HepG2 (cell line): Measurements from ENCODE around the gene AP3B2. TPM values are rescaled to one million over a fixed set of nuclear protein-coding genes. Genes with fewer than 3 reads are reported as not detected.

Source experiments
- ATAC-seq: fragments of 200-7000 bp; cut with Tn5 transposase; 3 replicates; pipeline ENCODE4 v1.9.1; 2020; ENCODE audit warnings: mild to moderate bottlenecking, moderate library complexity
- BruUV-seq: library from RNA; stranded (reverse); fragments of 400-500 nt; replicated peaks from 2 replicates; lab custom pipeline; 2021; lab: Mats Ljungman, UMichigan
- CTCF ChIA-PET: fragments of 300-600 bp; formaldehyde crosslinking; extraction: SDS; loops from one replicate; lab custom pipeline; 2021; ENCODE audit warnings: low total read pairs, inconsistent platforms, low intra/inter-chr PET ratio; lab: Yijun Ruan, JAX
- POLR2A ChIA-PET: fragments of 350-600 bp; sonication (Branson Sonifier 250); formaldehyde crosslinking; loops from one replicate; lab custom pipeline; 2020; ENCODE audit warnings: antibody characterized with exemption, inconsistent platforms; lab: Yijun Ruan, JAX
- DNase-seq: peaks from one replicate; pipeline ENCODE4 v3.0.0-alpha.2; 2015; ENCODE audit warnings: low spot score
- FAIRE-seq: peaks from 3 replicates; lab custom pipeline; 2011; peaks lifted over from hg19 to GRCh38; lab: Jason Lieb, UNC
- H2AFZ ChIP-seq: one replicate; pipeline ENCODE4 v1.6.1; 2011; ENCODE audit warnings: low read length, inconsistent platforms
- H3K27ac ChIP-seq: fragments of 300-600 bp; 3 replicates; pipeline ENCODE4 v1.8.0; 2011; ENCODE audit warnings: mixed run types, mild to moderate bottlenecking, mixed read lengths, low read length, inconsistent platforms; ENCODE audit not compliant: insufficient read depth; ENCODE audit errors: extremely low read length
- H3K27me3 ChIP-seq, 2 experiments: fragments of 200-600 bp in 1 of 2; 2 replicates in 1 of 2; 3 replicates in 1 of 2; pipeline versions ENCODE4 v1.6.0 to v1.8.0; 2011; ENCODE audit warnings: low read length in 2 of 2, mild to moderate bottlenecking in 2 of 2, moderate library complexity in 2 of 2, inconsistent platforms in 1 of 2; ENCODE audit not compliant: insufficient read depth in 2 of 2, control insufficient read depth in 1 of 2
- H3K36me3 ChIP-seq, 2 experiments: fragments of 200-600 bp in 1 of 2; replicated peaks in 1 of 2; 2 replicates in 1 of 2; 3 replicates in 1 of 2; pipeline versions ENCODE4 v1.5.1 to v1.8.0; 2011; ENCODE audit warnings: low read length in 2 of 2, inconsistent platforms in 1 of 2; ENCODE audit not compliant: insufficient read depth in 2 of 2, control insufficient read depth in 1 of 2
- H3K4me1 ChIP-seq: 2 replicates; pipeline ENCODE4 v1.5.1; 2012; ENCODE audit warnings: low read length, inconsistent platforms; ENCODE audit not compliant: insufficient read depth
- H3K4me2 ChIP-seq: 2 replicates; pipeline ENCODE4 v1.6.0; 2011; ENCODE audit warnings: low read depth, low read length, inconsistent platforms
- H3K4me3 ChIP-seq, 3 experiments: fragments of 200-600 bp in 1 of 3; sonication (generic), shearing (Covaris generic) in 1 of 3; replicated peaks in 1 of 3; 2 replicates each; pipeline ENCODE4 v1.5.1; 2011 to 2016; ENCODE audit warnings: low read length in 3 of 3, inconsistent platforms in 2 of 3, low read depth in 2 of 3, mild to moderate bottlenecking in 2 of 3, control low read depth in 1 of 3, mixed read lengths in 1 of 3; ENCODE audit not compliant: insufficient read depth in 1 of 3
- H3K79me2 ChIP-seq: one replicate; pipeline ENCODE4 v1.6.1; 2011; ENCODE audit warnings: low read length, inconsistent platforms; ENCODE audit not compliant: insufficient read depth
- H3K9ac ChIP-seq: 2 replicates; pipeline ENCODE4 v1.6.0; 2011; ENCODE audit warnings: mild to moderate bottlenecking, low read depth, low read length, inconsistent platforms; ENCODE audit not compliant: insufficient read depth
- H3K9me3 ChIP-seq: 2 replicates; pipeline ENCODE4 v1.5.1; 2012; ENCODE audit warnings: mild to moderate bottlenecking, low read length
- H4K20me1 ChIP-seq: 2 replicates; pipeline ENCODE4 v1.6.0; 2011; ENCODE audit warnings: inconsistent platforms, mild to moderate bottlenecking, low read length, moderate library complexity; ENCODE audit not compliant: insufficient read depth
- BHLHE40 ChIP-seq: IDR thresholded peaks from 2 replicates; pipeline ENCODE4 v1.6.1; 2011; ENCODE audit warnings: low read length, improper control_type of control experiment
- FOXA3 ChIP-seq: IDR thresholded peaks from 2 replicates; pipeline ENCODE4 v1.6.1; 2016; ENCODE audit warnings: missing genetic modification reagents, missing compliant biosample characterization
- GABPB1 ChIP-seq: IDR thresholded peaks from 2 replicates; pipeline ENCODE4 v1.6.1; 2016; ENCODE audit warnings: mild to moderate bottlenecking, missing genetic modification reagents, moderate library complexity, missing compliant biosample characterization
- KLF12 ChIP-seq: sonication (generic); formaldehyde crosslinking; IDR thresholded peaks from 2 replicates; pipeline ENCODE4 v1.4.0; 2020; ENCODE audit warnings: missing genetic modification reagents, borderline replicate concordance
- MAX ChIP-seq: IDR thresholded peaks from 2 replicates; pipeline ENCODE4 v1.6.1; 2012; ENCODE audit warnings: inconsistent platforms
- PHF8 ChIP-seq: sonication (generic); formaldehyde crosslinking; IDR thresholded peaks from 2 replicates; pipeline ENCODE4 v1.5.0; 2020; ENCODE audit warnings: missing genetic modification reagents
- PRMT3 ChIP-seq: sonication (generic); formaldehyde crosslinking; IDR thresholded peaks from 2 replicates; pipeline ENCODE4 v1.8.1; 2022; ENCODE audit warnings: low read depth, mild to moderate bottlenecking, moderate library complexity, missing genetic modification reagents, borderline replicate concordance
- SP1 ChIP-seq, 2 experiments: fragments of 450-650 bp in 1 of 2; sonication (generic) in 1 of 2; formaldehyde crosslinking in 1 of 2; IDR thresholded peaks; 2 replicates each; pipeline versions ENCODE4 v1.4.0 to v1.6.1; 2016 to 2020; ENCODE audit warnings: missing genetic modification reagents in 1 of 2
- USF2 ChIP-seq, 2 experiments: sonication (generic) in 1 of 2; formaldehyde crosslinking in 1 of 2; IDR thresholded peaks; 2 replicates each; pipeline versions ENCODE4 v1.5.1 to v1.6.1; 2011 to 2020; ENCODE audit warnings: borderline replicate concordance in 1 of 2, low read depth in 1 of 2, low read length in 1 of 2, mild to moderate bottlenecking in 1 of 2, missing genetic modification reagents in 1 of 2, moderate library complexity in 1 of 2
- ZFP36L1 ChIP-seq: sonication (generic); formaldehyde crosslinking; IDR thresholded peaks from 2 replicates; pipeline ENCODE4 v1.8.0; 2022; ENCODE audit warnings: mild to moderate bottlenecking, missing genetic modification reagents, moderate library complexity
- ZFP91 ChIP-seq: sonication (generic); formaldehyde crosslinking; IDR thresholded peaks from 2 replicates; pipeline ENCODE4 v1.9.0; 2022; ENCODE audit warnings: missing genetic modification reagents, mild to moderate bottlenecking, borderline replicate concordance
- ZNF296 ChIP-seq: sonication (generic); formaldehyde crosslinking; conservative IDR thresholded peaks from 2 replicates; pipeline ENCODE4 v1.5.0; 2020; ENCODE audit warnings: mild to moderate bottlenecking, missing genetic modification reagents
- ZNF496 ChIP-seq: sonication (generic); formaldehyde crosslinking; IDR thresholded peaks from 2 replicates; pipeline ENCODE4 v1.8.1; 2023; ENCODE audit warnings: mild to moderate bottlenecking, moderate library complexity, missing genetic modification reagents; ENCODE audit not compliant: insufficient replicate concordance
- ZUFSP ChIP-seq: sonication (generic); formaldehyde crosslinking; IDR thresholded peaks from 2 replicates; pipeline ENCODE4 v1.9.0; 2021; ENCODE audit warnings: missing genetic modification reagents, mild to moderate bottlenecking, borderline replicate concordance
- WGBS: methylation state at CpG from one replicate; pipeline ENCODE4 v1.1.6; 2017; ENCODE audit warnings: low lambda C conversion rate; 5-methylcytosine and 5-hydroxymethylcytosine counted together
- in situ Hi-C: cut with HindIII; loops from 2 replicates; pipeline ENCODE4 v1.10.0; 2017; ENCODE audit warnings: low pct_unique_long_range_greater_than_20kb; ENCODE audit not compliant: extremely low pct_ligation_motif_present
- intact Hi-C: fragments of 100-400 bp; cut with micrococcal nuclease; formaldehyde crosslinking; loops from one replicate; pipeline ENCODE4 v1.10.0; 2022; ENCODE audit not compliant: unreplicated experiment
- polyA plus RNA-seq, 8 experiments: library from polyadenylated mRNA; depleted of rRNA in 3 of 8; stranded (reverse) in 7 of 8; unstranded in 1 of 8; fragments of >200 nt; fragmentation: Illumina TruSeq in 4 of 8; extraction: Trizol in 4 of 8; gene quantifications; 2 replicates each; pipeline versions ENCODE4 v1.2.1 to v1.2.3, GENCODE V29; 2011 to 2016; ENCODE audit warnings: low read depth in 4 of 8, missing spikeins in 1 of 8, mixed read lengths in 1 of 8; ENCODE audit not compliant: insufficient read depth in 1 of 8
- total RNA-seq, 5 experiments: library from RNA; depleted of rRNA; stranded (reverse); fragments of >200 nt; fragmentation: Illumina TruSeq; extraction: Trizol; gene quantifications; 2 replicates each; pipeline ENCODE4 v1.2.3, GENCODE V29; 2016; ENCODE audit warnings: low read depth in 1 of 5
- TF ChIP-seq, protein P1 (sequence below): IDR thresholded peaks from 2 replicates; pipeline ENCODE4 v1.6.1; 2016; ENCODE audit warnings: missing compliant biosample characterization, missing genetic modification reagents, borderline replicate concordance

AP3B2 gene
- total and polyA plus RNA-seq, 2 of the 13 experiments (the other 11 are each of a cell fraction or from before 2014, with no cell fraction given), result not detected

- POLR2A ChIA-PET, result no interaction called here
- DNase-seq, result no peak
- WGBS, result 83% methylated on average over 11 of the region's 96 CpGs
- CTCF ChIA-PET, result no interaction called here
- H3K27ac ChIP-seq, result no peak within 1 kb of the TSS
- intact Hi-C loops, result no loop called here
- H3K4me2 ChIP-seq, result peak within 1 kb of the TSS; percentile 45; the same call in 1 of the 2 replicates
- FAIRE-seq, result no peak
- peak; percentile 37 for ATAC-seq
- peak within 1 kb of the TSS; percentile 30 to 43 (median 31); a peak in 4 of 6 replicates for H3K4me3 ChIP-seq
- TF ChIP-seq KLF12 (CRISPR knock-in tag) (no peak), ZFP91 (CRISPR knock-in tag) (peak; percentile 78; the same call in 1 of the 2 replicates), GABPB1 (0 out of 2 replicates have a peak, but pooled peaks have one; percentile 18), BHLHE40 (0 out of 2 replicates have a peak, but pooled peaks have one; percentile 15), ZNF296 (CRISPR knock-in tag) (no peak), FOXA3 (CRISPR knock-in tag) (no peak), MAX (peak; percentile 31; the same call in 1 of the 2 replicates), ZUFSP (CRISPR knock-in tag) (no peak), PRMT3 (CRISPR knock-in tag) (no peak), ZNF496 (no peak), SP1 (IDR thresholded peaks at IDR 0.05) (no peak), SP1 (CRISPR knock-in tag; IDR thresholded peaks at IDR 0.05) (no peak), PHF8 (no peak), ZFP36L1 (CRISPR knock-in tag) (no peak), USF2 (IDR thresholded peaks at IDR 0.05; ENCODE audit: low read depth, low read length) (no peak), USF2 (CRISPR knock-in tag; IDR thresholded peaks at IDR 0.05; ENCODE audit: borderline replicate concordance) (no peak)
- TF ChIP-seq, protein P1, sequence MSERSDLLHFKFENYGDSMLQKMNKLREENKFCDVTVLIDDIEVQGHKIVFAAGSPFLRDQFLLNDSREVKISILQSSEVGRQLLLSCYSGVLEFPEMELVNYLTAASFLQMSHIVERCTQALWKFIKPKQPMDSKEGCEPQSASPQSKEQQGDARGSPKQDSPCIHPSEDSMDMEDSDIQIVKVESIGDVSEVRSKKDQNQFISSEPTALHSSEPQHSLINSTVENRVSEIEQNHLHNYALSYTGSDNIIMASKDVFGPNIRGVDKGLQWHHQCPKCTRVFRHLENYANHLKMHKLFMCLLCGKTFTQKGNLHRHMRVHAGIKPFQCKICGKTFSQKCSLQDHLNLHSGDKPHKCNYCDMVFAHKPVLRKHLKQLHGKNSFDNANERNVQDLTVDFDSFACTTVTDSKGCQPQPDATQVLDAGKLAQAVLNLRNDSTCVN, result no peak
- in situ Hi-C loops, result no loop called here
- H3K79me2 ChIP-seq, result no peaks in the 10 kb centered on the region
- no TSS peak for BruUV-seq
- H3K9ac ChIP-seq, result no peak within 1 kb of the TSS
- H3K4me1 ChIP-seq, result no peaks in the 10 kb centered on the region
- H3K9me3 ChIP-seq, result no peaks in the 10 kb centered on the region
- no peak within 1 kb of the TSS for H2AFZ ChIP-seq
- no peaks in the 10 kb centered on the region for H3K36me3 ChIP-seq
- H4K20me1 ChIP-seq, result no peaks in the 10 kb centered on the region
- peaks cover 4 to 35% of the 10 kb centered on the region in 2 experiments; a peak in 4 of 5 replicates for H3K27me3 ChIP-seq
Measured at GRCh38 chr15:82647045-82647834, 62.4 kb downstream of the AP3B2 start, which contains the start of gene CPEB1. Gene CPEB1 (minus strand): TSS chr15:82647363. CDS start chr15:82628459, 18,904 bp downstream.
